Dedifferentiated amniotic fluid mesenchymal stem cell (primary cell): Measurements from ENCODE around the gene HTT-AS.
A peak's percentile ranks its signal among the peaks of the same experiment; 100 is the strongest.
"Not testable (repeated sequence)": the region's sequence is repeated elsewhere in the genome, so short reads cannot be mapped to it uniquely, and the experiment has no call there.

Experiments
- DNase-seq: peaks from one replicate; pipeline ENCODE4 v3.0.0-alpha.2; 2016; ENCODE audit errors: extremely low spot score

The HTT-AS gene

DNA sequence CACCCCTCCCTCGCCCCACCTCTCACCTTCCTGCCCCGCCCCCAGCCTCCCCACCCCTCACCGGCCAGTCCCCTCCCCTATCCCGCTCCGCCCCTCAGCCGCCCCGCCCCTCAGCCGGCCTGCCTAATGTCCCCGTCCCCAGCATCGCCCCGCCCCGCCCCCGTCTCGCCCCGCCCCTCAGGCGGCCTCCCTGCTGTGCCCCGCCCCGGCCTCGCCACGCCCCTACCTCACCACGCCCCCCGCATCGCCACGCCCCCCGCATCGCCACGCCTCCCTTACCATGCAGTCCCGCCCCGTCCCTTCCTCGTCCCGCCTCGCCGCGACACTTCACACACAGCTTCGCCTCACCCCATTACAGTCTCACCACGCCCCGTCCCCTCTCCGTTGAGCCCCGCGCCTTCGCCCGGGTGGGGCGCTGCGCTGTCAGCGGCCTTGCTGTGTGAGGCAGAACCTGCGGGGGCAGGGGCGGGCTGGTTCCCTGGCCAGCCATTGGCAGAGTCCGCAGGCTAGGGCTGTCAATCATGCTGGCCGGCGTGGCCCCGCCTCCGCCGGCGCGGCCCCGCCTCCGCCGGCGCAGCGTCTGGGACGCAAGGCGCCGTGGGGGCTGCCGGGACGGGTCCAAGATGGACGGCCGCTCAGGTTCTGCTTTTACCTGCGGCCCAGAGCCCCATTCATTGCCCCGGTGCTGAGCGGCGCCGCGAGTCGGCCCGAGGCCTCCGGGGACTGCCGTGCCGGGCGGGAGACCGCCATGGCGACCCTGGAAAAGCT, at the start of gene HTT-AS, which contains the start of gene HTT:
Gene HTT-AS, minus strand, starts transcription at position 461 of the 768 bp plus-strand sequence.
Gene HTT, plus strand, starts transcription at position 604 of the 768 bp plus-strand sequence. Its CDS starts 145 bp downstream, at position 749.
- peak; percentile 88 for DNase-seq

DNA sequence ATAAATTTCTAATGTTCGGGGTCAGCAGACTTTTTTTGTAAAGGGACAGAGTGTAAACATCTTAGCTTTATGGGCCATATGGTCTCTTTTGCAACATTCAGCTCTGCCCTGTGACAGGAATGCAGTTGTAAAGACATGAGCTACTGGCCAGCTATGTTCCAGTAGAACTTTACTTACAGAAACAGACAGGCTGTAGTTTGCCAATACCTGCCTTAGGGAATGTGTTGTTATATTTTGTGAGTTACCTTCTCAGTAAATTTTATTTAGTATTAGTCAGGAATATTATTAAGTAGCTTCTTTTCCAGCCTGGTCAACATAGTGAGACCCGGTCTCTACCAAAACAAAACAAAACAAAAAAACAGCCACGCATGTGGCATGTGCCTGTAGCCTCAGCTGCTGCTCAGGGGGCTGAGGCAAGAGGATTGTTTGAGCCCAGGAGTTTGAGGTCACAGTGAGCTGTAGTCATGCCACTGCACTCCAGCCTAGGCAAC, 48.9 kb upstream of the HTT-AS start:
- DNase-seq = peak; percentile 26

DNA sequence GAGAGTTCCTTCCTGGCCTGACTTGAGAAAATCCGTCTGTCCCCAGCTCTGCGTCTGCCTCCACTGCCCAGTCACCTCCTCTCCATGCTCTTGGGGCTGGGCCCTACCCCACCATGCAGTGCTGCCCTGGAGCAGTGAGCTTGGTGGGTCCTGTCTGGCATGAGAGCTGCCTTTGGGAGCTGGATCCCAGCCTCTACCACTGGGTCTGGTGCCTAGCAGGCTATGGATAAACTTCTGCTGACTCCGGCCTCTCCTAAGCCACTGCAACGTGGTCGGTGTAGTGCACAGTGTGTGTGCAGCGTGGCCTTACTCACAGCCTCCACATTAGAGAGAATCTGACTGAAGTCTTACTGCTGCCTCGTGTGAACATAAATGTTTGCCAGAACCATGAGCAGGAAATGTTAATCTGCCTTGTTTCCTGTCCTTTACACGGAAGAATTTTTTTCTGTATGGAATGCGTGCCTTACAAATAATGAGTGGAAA, 47.8 kb upstream of the HTT-AS start:
- DNase-seq = no peak

DNA sequence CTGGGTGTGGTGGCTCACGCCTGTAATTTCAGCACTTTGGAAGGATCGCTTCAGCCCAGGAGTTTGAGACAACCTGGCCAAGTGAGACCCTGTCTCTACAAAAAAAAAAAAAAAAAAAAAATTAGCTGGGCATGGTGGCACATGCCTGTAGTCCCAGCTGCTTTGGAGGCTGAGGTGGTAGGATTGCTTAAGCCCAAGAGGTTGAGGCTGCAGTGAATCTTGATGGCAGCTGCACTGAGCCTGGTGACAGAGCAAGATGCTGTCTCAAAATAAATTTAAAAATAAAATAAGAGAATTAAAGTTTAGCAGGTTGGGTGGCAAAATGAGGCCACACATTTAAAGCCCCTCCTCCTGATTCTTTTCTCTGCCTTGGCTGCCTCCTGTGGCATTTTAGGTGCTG, 47.3 kb upstream of the HTT-AS start:
- DNase-seq = no peak

DNA sequence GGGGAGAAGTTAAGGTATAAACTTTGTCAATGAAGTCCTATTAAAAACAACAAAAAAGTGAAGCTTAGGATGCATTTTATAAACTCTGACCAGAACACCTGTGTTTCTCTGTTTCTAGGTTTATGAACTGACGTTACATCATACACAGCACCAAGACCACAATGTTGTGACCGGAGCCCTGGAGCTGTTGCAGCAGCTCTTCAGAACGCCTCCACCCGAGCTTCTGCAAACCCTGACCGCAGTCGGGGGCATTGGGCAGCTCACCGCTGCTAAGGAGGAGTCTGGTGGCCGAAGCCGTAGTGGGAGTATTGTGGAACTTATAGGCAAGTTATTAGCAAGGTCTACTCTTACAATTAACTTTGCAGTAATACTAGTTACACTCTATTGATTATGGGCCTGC, 46.8 kb upstream of the HTT-AS start:
- DNase-seq = no peak

DNA sequence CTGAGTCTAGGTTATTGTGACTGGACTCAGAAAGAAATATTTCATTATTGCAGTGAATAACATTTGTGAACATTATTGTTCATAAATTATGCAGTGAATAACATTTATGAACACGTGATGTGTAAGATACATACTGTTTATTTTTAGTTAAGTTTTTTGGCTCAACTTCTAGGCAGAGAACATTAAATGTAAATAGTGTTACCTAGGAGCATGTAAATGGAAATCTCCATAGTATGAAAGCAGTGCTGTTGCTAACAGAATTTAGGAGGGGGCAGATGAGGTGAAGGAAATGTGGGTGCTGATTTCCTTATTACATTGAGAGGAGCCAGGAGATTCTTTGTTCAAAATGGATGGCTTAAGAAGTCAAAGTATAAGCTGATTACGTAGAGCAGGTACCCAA, 45.1 kb upstream of the HTT-AS start:
- DNase-seq = no peak

DNA sequence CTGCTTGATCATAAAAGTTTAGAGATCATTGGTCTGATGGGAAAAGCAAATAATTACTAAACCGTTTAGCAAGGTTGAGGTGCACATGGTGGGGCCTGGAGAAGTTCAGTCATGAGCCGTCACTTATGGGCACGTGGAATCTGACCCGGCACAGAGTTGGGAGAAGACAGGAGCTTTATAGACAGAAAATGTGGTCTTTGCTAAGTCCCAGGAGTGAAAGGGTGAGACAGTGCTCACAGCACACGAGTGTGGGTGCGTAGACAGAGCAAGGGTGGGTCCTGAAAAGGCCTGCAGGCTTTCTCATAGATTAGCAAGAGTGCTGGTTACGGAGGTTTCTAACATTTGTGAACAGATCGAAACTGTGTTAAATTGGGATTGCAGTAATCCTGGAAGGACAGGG, 44.0 kb upstream of the HTT-AS start:
- DNase-seq = no peak

DNA sequence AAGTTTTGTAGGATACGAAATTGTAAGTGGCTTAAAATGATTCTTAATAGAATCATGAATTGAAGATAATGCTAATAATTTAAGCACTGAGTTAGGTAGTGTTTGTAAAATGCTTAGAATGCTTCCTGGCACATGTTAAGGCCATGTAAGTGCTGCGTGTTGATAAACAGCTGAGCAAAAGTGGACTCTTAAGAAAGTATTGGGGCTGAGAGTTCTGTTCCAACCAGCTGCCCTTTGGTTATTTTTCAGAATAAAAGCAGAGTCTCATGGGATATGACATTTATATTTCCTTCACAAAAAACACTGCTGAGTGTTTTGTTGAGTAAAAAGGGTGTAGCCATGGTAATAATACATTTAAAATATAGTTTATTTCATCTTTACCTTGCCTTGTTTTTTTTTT, 42.6 kb upstream of the HTT-AS start:
- DNase-seq = no peak

DNA sequence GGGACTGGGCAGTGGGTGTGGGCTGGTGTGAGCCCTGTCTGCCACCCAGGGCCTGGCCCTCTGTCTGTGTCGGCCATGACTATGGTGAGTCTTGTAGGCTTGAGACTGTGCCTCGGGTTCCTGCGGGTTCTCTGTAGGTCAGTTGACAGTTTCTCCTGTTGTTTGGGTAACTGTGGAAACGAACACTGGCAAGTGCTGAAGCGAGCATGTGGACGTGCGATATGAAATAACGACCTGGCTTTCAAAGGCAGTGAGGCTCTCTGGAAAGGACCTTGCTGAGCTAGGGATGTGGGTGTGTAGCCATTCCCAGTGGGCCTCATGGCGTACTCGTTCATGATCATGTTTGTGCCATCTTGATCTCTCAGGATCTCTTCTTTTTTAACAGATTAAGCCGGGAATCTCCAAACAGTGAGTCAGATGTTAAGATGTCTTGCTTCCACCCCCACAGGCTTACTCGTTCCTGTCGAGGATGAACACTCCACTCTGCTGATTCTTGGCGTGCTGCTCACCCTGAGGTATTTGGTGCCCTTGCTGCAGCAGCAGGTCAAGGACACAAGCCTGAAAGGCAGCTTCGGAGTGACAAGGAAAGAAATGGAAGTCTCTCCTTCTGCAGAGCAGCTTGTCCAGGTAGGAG, 41.4 kb upstream of the HTT-AS start:
- DNase-seq = no peak

DNA sequence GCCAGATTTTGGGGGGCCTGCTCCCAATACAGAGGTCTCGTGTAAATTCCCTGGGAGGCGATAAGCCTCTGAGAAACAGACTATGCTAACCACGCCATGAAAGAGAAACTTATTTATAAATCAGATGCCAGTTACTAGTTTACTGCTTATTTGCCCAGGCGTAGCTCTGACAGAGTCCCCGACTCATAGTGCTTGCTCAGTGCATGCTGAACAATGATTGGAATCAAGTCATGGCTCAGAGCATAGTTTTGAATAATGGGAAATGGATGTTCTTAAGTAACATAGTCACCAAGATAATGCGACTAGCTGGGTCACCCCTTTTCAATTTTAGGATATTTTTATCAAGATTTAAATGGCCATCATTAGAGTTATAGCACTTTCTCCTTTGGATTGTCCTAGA, 40.0 kb upstream of the HTT-AS start:
- DNase-seq = peak; percentile 61

DNA sequence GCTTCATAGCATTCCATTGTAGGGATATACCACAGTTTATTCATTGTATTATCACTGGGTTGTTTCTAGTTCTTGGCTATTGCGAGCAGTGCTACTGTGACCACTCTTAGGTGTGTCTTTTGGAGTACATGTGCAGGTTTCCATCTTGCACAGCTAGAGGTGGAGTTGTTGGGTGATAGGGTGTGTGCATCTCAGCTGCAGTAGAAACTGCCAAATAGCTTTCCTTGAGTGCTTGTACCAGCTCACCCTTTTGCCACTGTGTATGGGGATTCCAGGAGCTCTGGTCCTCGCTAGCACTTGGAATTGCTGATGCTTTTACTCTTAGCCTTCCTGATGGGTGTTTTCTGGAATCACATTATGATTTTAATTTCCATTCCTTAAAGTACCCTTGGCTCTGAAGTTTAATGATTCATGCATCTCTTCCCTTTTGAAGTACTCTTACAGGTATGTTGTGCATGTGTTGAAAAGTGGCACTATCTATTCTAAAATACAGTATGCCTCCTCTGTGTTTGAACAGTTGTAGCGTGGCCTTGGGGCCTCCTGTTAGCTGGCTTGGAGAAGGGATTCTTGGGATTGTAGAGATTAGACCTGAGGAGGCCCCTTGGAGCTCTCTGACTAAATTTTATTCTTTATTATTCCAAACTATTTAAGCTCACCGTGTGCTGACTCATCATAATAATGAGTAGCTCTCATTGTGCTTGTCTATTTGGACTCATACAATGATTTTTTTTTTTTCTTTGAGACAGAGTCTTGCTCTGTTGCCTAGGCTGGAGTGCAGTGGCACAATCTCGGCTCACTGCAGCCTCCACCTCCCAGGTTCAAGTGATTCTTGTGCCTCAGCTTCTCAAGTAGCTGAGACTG, 38.5 kb upstream of the HTT-AS start:
- no peak for DNase-seq

DNA sequence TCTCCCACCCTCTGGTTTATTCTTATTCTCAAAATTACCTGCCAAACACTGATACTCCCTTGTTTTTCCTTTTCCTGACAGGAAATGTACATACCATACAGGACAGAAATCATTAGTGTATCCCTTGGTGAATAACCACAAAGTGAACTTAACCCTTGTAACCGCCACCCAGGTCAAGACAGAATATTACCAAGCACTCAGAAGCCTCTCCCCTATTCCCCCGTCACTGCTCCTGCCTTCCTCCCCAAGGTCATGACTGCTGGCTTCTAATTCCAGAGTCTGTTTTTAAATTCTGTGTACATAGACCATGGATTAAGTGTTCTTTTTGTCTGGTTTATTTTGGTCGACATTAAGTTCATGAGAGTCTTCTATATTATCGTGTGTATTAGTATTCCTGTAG, 37.9 kb upstream of the HTT-AS start:
- DNase-seq = no peak

DNA sequence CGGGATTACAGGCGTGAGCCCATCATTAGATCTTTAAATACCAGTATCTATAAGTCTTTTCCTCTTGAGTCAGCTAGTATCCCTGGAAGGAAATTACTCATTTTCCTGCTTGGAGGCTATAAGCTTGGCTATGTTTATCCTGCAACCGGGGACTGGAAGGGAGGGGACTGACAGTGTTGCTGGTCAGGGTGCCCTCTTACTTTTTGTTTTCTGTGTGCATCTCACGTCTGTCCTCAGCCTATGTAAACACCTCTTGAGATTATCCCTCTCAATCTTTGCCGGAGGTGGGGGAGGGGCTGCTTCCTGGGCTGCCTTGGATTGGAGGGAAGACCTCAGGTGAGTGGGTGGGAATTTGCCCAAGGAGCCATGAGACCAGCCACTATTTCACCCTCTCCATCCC, 37.1 kb upstream of the HTT-AS start:
- no peak for DNase-seq

DNA sequence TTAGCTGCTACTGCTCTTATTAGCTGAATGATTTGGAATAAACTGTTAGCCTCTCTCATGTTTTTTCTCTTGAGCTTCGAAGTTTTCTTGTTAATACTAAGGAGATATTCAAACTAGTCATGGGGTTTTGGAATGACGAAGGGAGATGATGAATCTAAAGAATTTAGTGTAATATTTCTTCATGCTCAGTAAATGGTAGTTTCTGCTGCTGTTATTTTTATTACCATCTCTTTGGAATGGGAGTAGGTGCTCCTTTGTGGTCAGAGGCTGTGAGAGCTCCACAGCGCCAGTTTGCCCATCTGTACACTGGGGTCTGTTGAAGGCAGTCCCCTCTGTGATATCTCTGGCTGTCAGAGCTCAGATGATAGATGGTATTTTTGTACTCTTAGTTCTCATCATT, 33.9 kb upstream of the HTT-AS start:
- DNase-seq = no peak

DNA sequence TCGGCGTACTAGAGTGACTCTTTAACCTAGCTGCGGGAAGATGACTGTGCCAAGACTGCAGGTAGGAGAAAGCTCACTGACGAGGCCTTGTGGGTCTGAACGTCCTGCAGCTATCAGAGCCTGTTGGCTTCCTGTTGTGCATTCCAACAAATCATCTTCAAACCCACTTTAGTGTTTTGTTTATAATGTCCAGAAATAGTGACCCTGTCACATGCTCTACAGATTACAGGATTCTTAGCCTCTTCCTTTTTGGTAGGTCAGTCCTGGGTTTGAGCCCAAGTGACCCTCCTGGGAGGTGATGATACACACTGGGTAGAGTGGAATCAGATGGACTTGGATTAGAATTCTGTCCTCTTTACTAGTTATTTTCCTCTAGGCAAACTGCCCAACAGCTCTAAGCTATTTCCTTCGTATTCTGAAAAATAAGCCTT, 33.4 kb upstream of the HTT-AS start:
- no peak for DNase-seq

DNA sequence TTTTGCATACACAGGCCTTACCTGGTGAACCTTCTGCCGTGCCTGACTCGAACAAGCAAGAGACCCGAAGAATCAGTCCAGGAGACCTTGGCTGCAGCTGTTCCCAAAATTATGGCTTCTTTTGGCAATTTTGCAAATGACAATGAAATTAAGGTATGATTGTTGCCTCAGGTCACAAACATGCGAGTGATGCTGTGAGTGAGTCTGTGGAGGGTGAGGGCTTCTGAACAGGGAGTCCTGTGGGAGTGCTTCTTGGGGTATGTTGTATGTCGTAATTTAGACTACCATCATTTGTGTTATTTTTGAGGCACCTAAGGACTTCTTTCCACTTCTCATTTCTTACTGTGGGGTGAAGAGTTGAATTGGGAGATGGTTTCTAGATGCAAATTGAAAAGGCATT, 32.9 kb upstream of the HTT-AS start:
- no peak for DNase-seq

DNA sequence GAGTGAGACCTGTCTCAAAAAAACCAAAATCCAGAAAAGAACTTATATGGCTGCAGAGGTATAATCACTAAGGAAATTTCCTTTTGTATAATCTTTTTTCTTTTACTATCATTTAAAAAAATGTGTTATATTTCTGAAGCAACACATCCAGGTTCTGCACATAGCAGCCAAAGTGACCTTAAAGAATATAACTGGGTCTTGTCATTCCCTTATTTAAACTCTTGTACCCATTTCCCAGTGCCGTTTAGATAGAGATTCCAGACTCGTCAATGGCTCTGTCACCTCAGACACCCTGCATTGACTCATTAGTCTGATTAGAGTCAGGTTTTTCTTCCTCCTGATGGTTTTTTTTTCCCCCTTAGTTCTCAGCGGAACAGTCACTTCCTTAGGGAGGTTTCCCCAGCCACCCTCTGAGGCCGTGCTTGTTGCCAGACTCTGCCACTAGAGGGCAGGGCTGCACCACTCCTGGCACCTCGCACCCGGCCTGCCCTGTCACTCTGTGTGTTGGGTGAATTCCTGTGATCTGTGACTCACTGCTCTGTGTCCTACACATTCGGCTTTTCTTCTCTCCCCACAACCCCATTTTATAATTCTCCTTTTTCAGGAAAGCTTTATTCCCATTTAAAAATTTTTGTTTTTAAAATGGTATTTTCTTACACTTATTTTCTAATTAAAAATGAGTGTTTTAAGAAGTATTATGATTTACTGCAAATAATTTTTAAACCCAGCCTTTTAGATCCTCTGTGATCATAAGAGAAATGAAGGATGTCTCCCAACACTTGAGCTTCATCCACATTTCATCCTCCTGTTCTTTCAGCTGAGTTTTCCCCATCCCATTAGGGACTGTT, 32.2 kb upstream of the HTT-AS start:
- peak; percentile 86 for DNase-seq

DNA sequence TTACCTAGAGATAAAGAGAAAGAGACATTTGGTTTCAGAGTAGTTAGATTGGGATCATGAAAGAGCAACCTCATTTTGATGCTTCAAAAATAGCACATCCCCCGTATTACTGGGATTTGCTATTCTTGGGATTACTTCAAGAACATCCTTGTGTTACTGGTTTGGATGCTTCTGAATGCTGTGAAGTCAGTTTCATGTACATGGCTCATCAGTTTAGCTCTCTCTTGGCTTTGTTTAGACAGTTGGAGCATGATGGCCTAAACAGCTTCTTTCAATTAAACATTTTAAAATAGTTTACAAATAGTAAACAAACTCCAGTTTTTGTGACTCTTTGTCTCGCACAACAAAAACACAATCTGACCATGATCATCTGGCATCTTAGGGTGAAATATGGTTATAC, 24.0 kb upstream of the HTT-AS start:
- DNase-seq = no peak

DNA sequence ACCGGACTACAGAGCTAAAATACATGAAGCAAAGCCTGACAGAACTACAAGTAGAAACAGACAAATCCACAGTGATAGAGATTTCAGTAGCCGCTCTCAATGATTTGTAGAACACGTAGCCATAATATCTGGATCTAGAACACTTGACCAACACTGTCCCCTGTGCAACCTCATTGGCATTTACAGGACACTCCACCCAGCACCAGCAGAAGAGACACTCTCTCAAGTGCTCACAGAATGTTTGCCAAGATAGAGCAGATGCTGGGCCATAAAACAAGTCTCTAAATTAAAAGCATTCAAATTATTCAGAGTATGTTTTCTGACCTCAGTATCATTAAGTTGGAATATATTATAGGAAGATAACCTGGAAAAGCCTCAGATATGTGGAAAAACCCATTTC, 21.9 kb upstream of the HTT-AS start:
- no peak for DNase-seq

DNA sequence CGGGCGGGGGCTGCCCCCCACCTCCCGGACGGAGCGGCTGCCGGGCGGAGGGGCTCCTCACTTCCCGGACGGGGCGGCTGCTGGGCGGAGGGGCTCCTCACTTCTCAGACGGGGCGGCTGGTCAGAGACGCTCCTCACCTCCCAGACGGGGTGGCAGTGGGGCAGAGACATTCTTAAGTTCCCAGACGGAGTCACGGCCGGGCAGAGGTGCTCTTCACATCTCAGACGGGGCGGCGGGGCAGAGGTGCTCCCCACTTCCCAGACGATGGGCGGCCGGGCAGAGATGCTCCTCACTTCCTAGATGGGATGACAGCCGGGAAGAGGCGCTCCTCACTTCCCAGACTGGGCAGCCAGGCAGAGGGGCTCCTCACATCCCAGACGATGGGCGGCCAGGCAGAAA, 20.4 kb upstream of the HTT-AS start:
- DNase-seq = not testable (repeated sequence)

DNA sequence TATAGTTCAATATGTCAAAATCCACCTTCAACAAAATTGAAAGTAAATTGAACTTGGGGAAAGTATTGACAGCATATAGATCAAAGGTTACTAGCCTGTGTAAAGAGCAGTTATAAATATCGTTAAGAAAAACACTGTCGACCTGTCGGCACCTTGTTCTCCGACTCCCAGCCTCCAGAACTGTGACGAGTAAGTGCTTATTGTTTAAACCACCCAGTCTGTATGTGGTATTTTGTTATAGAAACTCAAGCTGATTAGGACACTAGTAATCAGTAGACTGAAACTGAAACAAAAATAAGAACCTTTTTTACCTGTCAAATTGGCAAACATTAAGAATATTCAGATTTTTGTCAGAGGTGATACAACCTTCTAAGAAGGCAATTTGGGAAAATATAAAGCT, 17.1 kb upstream of the HTT-AS start:
- no peak for DNase-seq
